B cell (primary cell): Measurements from ENCODE around the gene KRTAP9-1. TPM values are rescaled to one million over a fixed set of nuclear protein-coding genes. Genes with fewer than 3 reads are reported as not detected.
"Not testable (repeated sequence)": the region's sequence is repeated elsewhere in the genome, so short reads cannot be mapped to it uniquely, and the experiment has no call there.

ENCODE experiments used
- ATAC-seq: fragments of 200-7000 bp; cut with Tn5 transposase; one replicate; pipeline ENCODE4 v1.10.0; 2021; ENCODE audit warnings: low read depth, mild to moderate bottlenecking, moderate number of reproducible peaks, moderate library complexity
- CTCF ChIA-PET: fragments of 350-600 bp; sonication (Branson Sonifier 250); formaldehyde crosslinking; loops from one replicate; lab custom pipeline; 2021; ENCODE audit warnings: antibody characterized with exemption, inconsistent platforms; lab: Charles Lee
- POLR2A ChIA-PET: fragments of 350-600 bp; sonication (Branson Sonifier 250); formaldehyde crosslinking; loops from one replicate; lab custom pipeline; 2021; ENCODE audit warnings: antibody characterized with exemption; lab: Charles Lee
- DNase-seq: peaks from one replicate; pipeline ENCODE4 v3.0.0; 2013
- H2AFZ ChIP-seq: 2 replicates; pipeline ENCODE4 v1.6.1; 2012; ENCODE audit warnings: mild to moderate bottlenecking, low read depth, low read length; ENCODE audit not compliant: insufficient read depth, poor library complexity, severe bottlenecking
- H3K27ac ChIP-seq, 2 donors: 1 replicate in 1 of 2; 2 replicates in 1 of 2; pipeline ENCODE4 v1.5.1; 2012 to 2013; ENCODE audit warnings: low read length in 2 of 2, mild to moderate bottlenecking in 2 of 2, moderate library complexity in 1 of 2
- H3K27me3 ChIP-seq, 4 experiments: fragments of 200-600 bp in 1 of 4; sonication (generic) in 1 of 4; replicated peaks in 1 of 4; 1 replicate in 2 of 4; 2 replicates in 2 of 4; pipeline versions ENCODE4 v1.6.1 to v1.7.0; 2013 to 2016; ENCODE audit warnings: low read length in 3 of 4, mild to moderate bottlenecking in 2 of 4, mixed read lengths in 1 of 4, moderate library complexity in 1 of 4; ENCODE audit not compliant: insufficient read depth in 4 of 4, control insufficient read depth in 3 of 4; ENCODE audit errors: control extremely low read depth in 1 of 4
- H3K36me3 ChIP-seq, 2 experiments: replicated peaks in 1 of 2; 1 replicate in 1 of 2; 2 replicates in 1 of 2; pipeline versions ENCODE4 v1.6.1 to v1.7.1; 2013; ENCODE audit warnings: low read length in 1 of 2; ENCODE audit not compliant: insufficient read depth in 2 of 2, control insufficient read depth in 1 of 2; ENCODE audit errors: control extremely low read depth in 1 of 2, extremely low read depth in 1 of 2
- H3K4me1 ChIP-seq, 2 donors: fragments of 200-600 bp in 1 of 2; sonication (generic) in 1 of 2; 1 replicate in 1 of 2; 2 replicates in 1 of 2; pipeline versions ENCODE4 v1.5.1 to v1.6.1; 2013 to 2017; ENCODE audit warnings: low read length in 2 of 2; ENCODE audit not compliant: control insufficient read depth in 2 of 2, insufficient read depth in 2 of 2
- H3K4me2 ChIP-seq: replicated peaks from 2 replicates; pipeline ENCODE3; 2012; ENCODE audit warnings: mild to moderate bottlenecking, low read depth, low read length; ENCODE audit not compliant: poor library complexity, severe bottlenecking
- H3K4me3 ChIP-seq, 5 experiments: fragments of 200-600 bp in 1 of 5; sonication (generic) in 1 of 5; 1 replicate in 3 of 5; 2 replicates in 2 of 5; pipeline versions ENCODE4 v1.5.1 to v1.7.0; 2011 to 2016; ENCODE audit warnings: low read length in 4 of 5, mild to moderate bottlenecking in 4 of 5, low read depth in 2 of 5, control low read depth in 1 of 5, moderate library complexity in 1 of 5; ENCODE audit not compliant: insufficient read depth in 1 of 5; ENCODE audit errors: control extremely low read depth in 1 of 5, extremely low read depth in 1 of 5
- H3K79me2 ChIP-seq: fragments of 200-600 bp; sonication (generic); one replicate; pipeline ENCODE4 v1.6.0; 2016; ENCODE audit warnings: low read length; ENCODE audit not compliant: control insufficient read depth, insufficient read depth
- H3K9ac ChIP-seq: fragments of 200-600 bp; sonication (generic); 2 replicates; pipeline ENCODE4 v1.6.1; 2017; ENCODE audit warnings: mild to moderate bottlenecking, low read length, moderate library complexity
- H3K9me3 ChIP-seq, 3 donors: one replicate each; pipeline versions ENCODE4 v1.6.1 to v1.7.1; 2013; ENCODE audit warnings: low read length in 2 of 3; ENCODE audit not compliant: control insufficient read depth in 2 of 3, insufficient read depth in 1 of 3; ENCODE audit errors: control extremely low read depth in 1 of 3
- H4K20me1 ChIP-seq: 2 replicates; pipeline ENCODE4 v1.6.0; 2012; ENCODE audit warnings: mild to moderate bottlenecking, low read length; ENCODE audit not compliant: insufficient read depth, control insufficient read depth, poor library complexity, severe bottlenecking
- H3K27ac Mint-ChIP-seq: one replicate; pipeline ENCODE4 v1.8.0; 2021; ENCODE audit warnings: mixed read lengths
- H3K27me3 Mint-ChIP-seq: one replicate; pipeline ENCODE4 v1.8.0; 2021; ENCODE audit warnings: mixed read lengths
- H3K4me1 Mint-ChIP-seq: one replicate; pipeline ENCODE4 v1.8.0; 2021; ENCODE audit warnings: mixed read lengths
- H3K4me3 Mint-ChIP-seq: one replicate; pipeline ENCODE4 v1.8.0; 2021; ENCODE audit warnings: mixed read lengths
- H3K9me3 Mint-ChIP-seq: one replicate; pipeline ENCODE4 v1.8.0; 2022; ENCODE audit warnings: mixed read lengths; ENCODE audit not compliant: insufficient read depth
- CTCF ChIP-seq: fragments of 200-600 bp; IDR thresholded peaks from one replicate; pipeline ENCODE4 v1.8.0; 2022; ENCODE audit warnings: antibody characterized with exemption, mild to moderate bottlenecking
- EZH2 ChIP-seq: IDR thresholded peaks from 2 replicates; pipeline ENCODE4 v1.6.1; 2012; ENCODE audit warnings: borderline replicate concordance, low read depth, mild to moderate bottlenecking, moderate library complexity, low read length; ENCODE audit not compliant: insufficient read depth, poor library complexity, severe bottlenecking
- WGBS: methylation state at CpG from one replicate; pipeline ENCODE4 v1.1.5; 2013; ENCODE audit warnings: missing lambda C conversion rate; ENCODE audit not compliant: insufficient coverage; 5-methylcytosine and 5-hydroxymethylcytosine counted together
- intact Hi-C: fragments of 100-400 bp; cut with micrococcal nuclease; formaldehyde crosslinking; loops from one replicate; pipeline ENCODE4 v1.10.0; 2022
- polyA minus RNA-seq: library from RNA; depleted of rRNA, polyadenylated mRNA; stranded (reverse); fragments of >200 nt; gene quantifications from 2 replicates; pipeline ENCODE4 v1.2.3, GENCODE V29; 2012
- polyA plus RNA-seq: library from polyadenylated mRNA; depleted of rRNA; stranded (reverse); fragments of >200 nt; gene quantifications from 2 replicates; pipeline ENCODE4 v1.2.3, GENCODE V29; 2012
- total RNA-seq, 2 donors: library from RNA; stranded (reverse); fragments of 120-200 nt in 1 of 2; gene quantifications; 1 replicate in 1 of 2; 2 replicates in 1 of 2; pipeline versions ENCODE4 v1.2.3 to v1.2.4, GENCODE V29; 2013 to 2022

Gene KRTAP9-1
- total RNA-seq = not detected in 2 replicates
- total RNA-seq (2013) = 0.09 TPM
- not detected in 2 replicates for polyA plus RNA-seq
- polyA minus RNA-seq = not detected in 2 replicates

GRCh38 chr17:41189837-41190318 lies at the start of gene KRTAP9-1:
Gene KRTAP9-1, plus strand, starts transcription at chr17:41189887. Its CDS starts 0 bp downstream, at chr17:41189887.
- H3K9me3 Mint-ChIP-seq, H3K27me3 ChIP-seq, POLR2A ChIA-PET, H3K4me1 ChIP-seq, H4K20me1 ChIP-seq, H3K79me2 ChIP-seq, H3K4me2 ChIP-seq, H3K27ac ChIP-seq, DNase-seq, H3K9me3 ChIP-seq, H3K4me3 Mint-ChIP-seq, H3K36me3 ChIP-seq, H3K9ac ChIP-seq, H3K4me1 Mint-ChIP-seq, H3K4me3 ChIP-seq, H2AFZ ChIP-seq, H3K27ac Mint-ChIP-seq, ATAC-seq: not testable (repeated sequence)
- intact Hi-C loops = loop anchor here (10.0 kb wide), 1 partner anchor 225 kb away; the partner anchor contains the start of gene KRT39
- CTCF ChIA-PET = interaction anchor here (1.2 kb wide), 1 partner anchor 11 kb away, joined by 3 read pairs; no protein-coding TSS in a partner anchor
- H3K27me3 Mint-ChIP-seq = peaks cover 41% of the 10 kb centered on the region
- WGBS = 82% methylated on average over 1 of the region's 1 CpG

GRCh38 chr17:41140360-41141131 lies 49.1 kb upstream of the KRTAP9-1 start, which contains the start of gene KRTAP4-6:
Gene KRTAP4-6, minus strand, starts transcription at chr17:41140544. Its CDS starts 57 bp downstream, at chr17:41140487.
- H3K4me2 ChIP-seq = no peak within 1 kb of the TSS
- peaks cover 14% of the 10 kb centered on the region for H3K9me3 Mint-ChIP-seq
- H4K20me1 ChIP-seq = no peaks in the 10 kb centered on the region
- H3K27ac ChIP-seq = no peak within 1 kb of the TSS
- ATAC-seq (no peak), DNase-seq (no peak)
- ChIA-PET CTCF (no interaction called here), POLR2A (interaction anchor here (0.7 kb wide), 1 partner anchor 733 kb away, joined by 3 read pairs; no protein-coding TSS in a partner anchor)
- H3K9me3 ChIP-seq = peaks cover 6 to 16% (median 14%) of the 10 kb centered on the region in 3 donors
- no peaks in the 10 kb centered on the region for H3K4me1 Mint-ChIP-seq
- no peak within 1 kb of the TSS for H3K9ac ChIP-seq
- no peaks in the 10 kb centered on the region for H3K36me3 ChIP-seq
- H3K79me2 ChIP-seq = no peaks in the 10 kb centered on the region
- H3K4me3 Mint-ChIP-seq = no peak within 1 kb of the TSS
- H3K4me1 ChIP-seq = no peaks in the 10 kb centered on the region
- no peak within 1 kb of the TSS for H3K27ac Mint-ChIP-seq
- H3K4me3 ChIP-seq = no peak within 1 kb of the TSS
- WGBS = 97% methylated on average over 5 of the region's 6 CpGs
- no peak within 1 kb of the TSS for H2AFZ ChIP-seq
- intact Hi-C loops = no loop called here
- TF ChIP-seq CTCF (no peak), EZH2 (no peak)
- no peaks in the 10 kb centered on the region for H3K27me3 ChIP-seq
- H3K27me3 Mint-ChIP-seq = peaks cover 16% of the 10 kb centered on the region
